H9 (cell line): ENCODE data around the gene NT5DC2. TPM values are rescaled to one million over a fixed set of nuclear protein-coding genes. Genes with fewer than 3 reads are reported as not detected.

Source experiments
- DNase-seq: peaks from one replicate; pipeline ENCODE4 v3.0.0-alpha.2; 2017
- H2AFZ ChIP-seq: one replicate; pipeline ENCODE4 v1.6.1; 2013; ENCODE audit warnings: mild to moderate bottlenecking, low read length, control low read depth, moderate library complexity
- H2AK5ac ChIP-seq: 2 replicates; pipeline ENCODE4 v1.6.1; 2013; ENCODE audit warnings: low read length, control low read depth, mixed read lengths; ENCODE audit not compliant: insufficient read length
- H2BK120ac ChIP-seq: one replicate; pipeline ENCODE4 v1.6.1; 2013; ENCODE audit warnings: low read depth, mild to moderate bottlenecking, low read length, control low read depth, inconsistent platforms; ENCODE audit not compliant: poor library complexity, severe bottlenecking
- H2BK12ac ChIP-seq: 2 replicates; pipeline ENCODE4 v1.6.1; 2013; ENCODE audit warnings: low read length, control low read depth, mixed read lengths, low read depth; ENCODE audit not compliant: insufficient read length
- H2BK15ac ChIP-seq: 2 replicates; pipeline ENCODE4 v1.6.1; 2013; ENCODE audit warnings: low read depth, low read length, control low read depth
- H2BK20ac ChIP-seq: one replicate; pipeline ENCODE4 v1.6.1; 2013; ENCODE audit warnings: low read depth, mild to moderate bottlenecking, low read length, control low read depth, inconsistent platforms; ENCODE audit not compliant: poor library complexity, severe bottlenecking
- H2BK5ac ChIP-seq: 2 replicates; pipeline ENCODE4 v1.6.1; 2013; ENCODE audit warnings: low read length, control low read depth, mixed read lengths; ENCODE audit not compliant: insufficient read length
- H3K14ac ChIP-seq: 2 replicates; pipeline ENCODE4 v1.6.1; 2013; ENCODE audit warnings: low read length, control low read depth; ENCODE audit not compliant: insufficient read depth
- H3K18ac ChIP-seq: 2 replicates; pipeline ENCODE4 v1.6.1; 2013; ENCODE audit warnings: low read depth, mild to moderate bottlenecking, mixed read lengths, low read length, control low read depth; ENCODE audit not compliant: insufficient read length
- H3K23ac ChIP-seq: 2 replicates; pipeline ENCODE4 v1.6.1; 2013; ENCODE audit warnings: low read length, control low read depth, mixed read lengths, low read depth; ENCODE audit not compliant: insufficient read length
- H3K23me2 ChIP-seq: 2 replicates; pipeline ENCODE4 v1.6.1; 2013; ENCODE audit warnings: low read depth, mild to moderate bottlenecking, mixed read lengths, low read length, control low read depth; ENCODE audit not compliant: insufficient read length, poor library complexity, severe bottlenecking
- H3K27ac ChIP-seq: 2 replicates; pipeline ENCODE4 v1.5.1; 2013; ENCODE audit warnings: low read length, control low read depth, mixed read lengths, low read depth; ENCODE audit not compliant: insufficient read length
- H3K27me3 ChIP-seq: 2 replicates; pipeline ENCODE4 v1.6.1; 2013; ENCODE audit warnings: low read length, control low read depth, inconsistent platforms; ENCODE audit not compliant: insufficient read depth
- H3K4ac ChIP-seq: 2 replicates; pipeline ENCODE4 v1.6.1; 2013; ENCODE audit warnings: low read depth, mild to moderate bottlenecking, control low read depth, inconsistent platforms, low read length, moderate library complexity
- H3K4me1 ChIP-seq: 2 replicates; pipeline ENCODE4 v1.6.1; 2013; ENCODE audit warnings: low read length, control low read depth, inconsistent platforms; ENCODE audit not compliant: insufficient read depth
- H3K4me2 ChIP-seq: 2 replicates; pipeline ENCODE4 v1.6.1; 2013; ENCODE audit warnings: low read length, control low read depth, mixed read lengths; ENCODE audit not compliant: insufficient read length, insufficient read depth
- H3K56ac ChIP-seq: 2 replicates; pipeline ENCODE4 v1.6.1; 2013; ENCODE audit warnings: low read depth, mild to moderate bottlenecking, mixed read lengths, low read length, control low read depth; ENCODE audit not compliant: insufficient read length
- H3K79me1 ChIP-seq: 2 replicates; pipeline ENCODE4 v1.6.1; 2013; ENCODE audit warnings: low read depth, mild to moderate bottlenecking, moderate library complexity, low read length, control low read depth, inconsistent platforms; ENCODE audit not compliant: insufficient read depth, poor library complexity, severe bottlenecking
- H3K79me2 ChIP-seq: 2 replicates; pipeline ENCODE4 v1.6.1; 2013; ENCODE audit warnings: low read length, control low read depth, inconsistent platforms; ENCODE audit not compliant: insufficient read depth
- H3K9ac ChIP-seq: 2 replicates; pipeline ENCODE4 v1.6.1; 2013; ENCODE audit warnings: low read length, control low read depth, mixed read lengths; ENCODE audit not compliant: insufficient read length; ENCODE audit errors: extremely low read depth
- H3K9me3 ChIP-seq: one replicate; pipeline ENCODE4 v1.6.1; 2013; ENCODE audit warnings: low read depth, low read length, inconsistent platforms; ENCODE audit not compliant: control insufficient read depth
- H3T11ph ChIP-seq: one replicate; pipeline ENCODE4 v1.6.1; 2013; ENCODE audit warnings: mild to moderate bottlenecking, low read length, control low read depth, inconsistent platforms
- H4K20me1 ChIP-seq: one replicate; pipeline ENCODE4 v1.6.1; 2013; ENCODE audit not compliant: control insufficient read depth, insufficient read length, insufficient read depth
- H4K5ac ChIP-seq: 2 replicates; pipeline ENCODE4 v1.6.1; 2013; ENCODE audit warnings: low read depth, mild to moderate bottlenecking, mixed read lengths, low read length, control low read depth; ENCODE audit not compliant: insufficient read length
- H4K8ac ChIP-seq: replicated peaks from 2 replicates; pipeline ENCODE4 v1.6.1; 2013; ENCODE audit warnings: low read length, control low read depth, mixed read lengths, low read depth; ENCODE audit not compliant: insufficient read length
- H4K91ac ChIP-seq: 2 replicates; pipeline ENCODE4 v1.6.1; 2013; ENCODE audit warnings: low read depth, mild to moderate bottlenecking, moderate library complexity, mixed read lengths, low read length, control low read depth; ENCODE audit not compliant: insufficient read length
- H3K27ac Mint-ChIP-seq, 3 experiments: 2 replicates in 2 of 3; 3 replicates in 1 of 3; pipeline ENCODE4 v1.8.0; 2020 to 2021; ENCODE audit warnings: mixed read lengths in 3 of 3, mild to moderate bottlenecking in 1 of 3, moderate library complexity in 1 of 3
- H3K27me3 Mint-ChIP-seq: 2 replicates; pipeline ENCODE4 v1.8.0; 2021; ENCODE audit warnings: low read depth, mild to moderate bottlenecking, moderate library complexity, mixed read lengths
- H3K36me3 Mint-ChIP-seq, 3 experiments: 2 replicates in 2 of 3; 3 replicates in 1 of 3; pipeline ENCODE4 v1.8.0; 2020 to 2021; ENCODE audit warnings: low read depth in 3 of 3, mixed read lengths in 3 of 3; ENCODE audit not compliant: insufficient read depth in 1 of 3
- H3K4me1 Mint-ChIP-seq, 2 experiments: 2 replicates each; pipeline ENCODE4 v1.8.0; 2020; ENCODE audit warnings: mixed read lengths in 2 of 2
- H3K4me3 Mint-ChIP-seq, 2 experiments: 2 replicates in 1 of 2; 3 replicates in 1 of 2; pipeline ENCODE4 v1.8.0; 2020 to 2021; ENCODE audit warnings: mild to moderate bottlenecking in 2 of 2, mixed read lengths in 2 of 2, moderate library complexity in 1 of 2
- H3K9me3 Mint-ChIP-seq, 2 experiments: 2 replicates in 1 of 2; 3 replicates in 1 of 2; pipeline ENCODE4 v1.8.0; 2020; ENCODE audit warnings: mild to moderate bottlenecking in 2 of 2, mixed read lengths in 2 of 2, moderate library complexity in 1 of 2
- WGBS: extraction: QIAGEN DNeasy Blood & Tissue Kit; methylation state at CpG from one replicate; pipeline ENCODE4 v1.1.7; 2013; ENCODE audit warnings: missing lambda C conversion rate, low lambda C conversion rate, mixed read lengths; ENCODE audit not compliant: insufficient read length; ENCODE audit errors: extremely low coverage; 5-methylcytosine and 5-hydroxymethylcytosine counted together
- total RNA-seq: library from RNA; stranded (reverse); gene quantifications from 2 replicates; pipeline ENCODE4 v1.2.1, GENCODE V29; 2021
- TF ChIP-seq, protein P1 (sequence below): fragments of 200-600 bp; sonication (generic); conservative IDR thresholded peaks from 3 replicates; pipeline ENCODE4 v1.8.0; 2021; ENCODE audit warnings: antibody characterized with exemption, mild to moderate bottlenecking

The NT5DC2 gene
- total RNA-seq, 1 experiment from 2014 or later, result 444 TPM

DNA sequence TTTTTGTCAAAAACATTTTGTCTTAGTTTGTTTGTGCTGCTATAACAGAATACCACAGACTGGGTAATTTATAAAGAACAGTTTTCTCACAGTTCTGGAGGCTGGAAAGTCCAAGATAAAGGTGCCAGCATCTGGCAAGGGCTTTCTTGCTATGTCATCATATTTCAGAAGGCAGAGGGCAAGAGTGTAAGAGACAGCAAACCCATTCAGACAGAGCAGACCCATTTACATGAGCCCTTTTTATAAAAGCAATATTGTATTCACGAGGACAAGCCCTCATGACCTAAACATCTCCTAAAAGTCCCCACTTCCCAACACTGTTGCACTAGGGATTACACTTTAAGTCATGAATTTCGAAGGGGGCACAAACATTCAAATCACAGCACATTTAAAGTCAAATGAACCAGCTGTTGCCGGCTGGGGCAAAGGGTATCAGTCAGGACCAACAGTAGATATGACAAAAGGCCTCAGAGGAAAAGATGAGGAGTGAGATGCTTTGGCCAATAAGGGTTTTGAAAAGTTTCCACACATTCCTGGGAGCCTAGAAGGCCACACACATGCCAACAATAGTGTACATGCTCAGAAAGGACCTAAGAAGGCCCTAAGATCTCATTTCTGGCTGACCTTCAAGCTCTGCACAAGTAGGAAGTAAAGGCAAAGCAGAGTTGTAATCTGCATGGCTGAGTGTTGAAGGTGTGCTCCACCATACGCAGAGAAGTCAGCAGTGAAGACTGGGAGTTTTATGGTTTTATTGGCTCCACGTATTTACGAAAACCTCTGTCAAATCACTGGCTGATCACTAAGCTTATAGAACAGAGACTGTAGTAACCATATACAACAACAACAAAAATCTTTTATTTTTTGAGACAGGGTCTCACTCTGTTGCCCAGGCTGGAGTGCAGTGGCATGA, 40.7 kb upstream of the NT5DC2 start:
- TF ChIP-seq, protein P1, sequence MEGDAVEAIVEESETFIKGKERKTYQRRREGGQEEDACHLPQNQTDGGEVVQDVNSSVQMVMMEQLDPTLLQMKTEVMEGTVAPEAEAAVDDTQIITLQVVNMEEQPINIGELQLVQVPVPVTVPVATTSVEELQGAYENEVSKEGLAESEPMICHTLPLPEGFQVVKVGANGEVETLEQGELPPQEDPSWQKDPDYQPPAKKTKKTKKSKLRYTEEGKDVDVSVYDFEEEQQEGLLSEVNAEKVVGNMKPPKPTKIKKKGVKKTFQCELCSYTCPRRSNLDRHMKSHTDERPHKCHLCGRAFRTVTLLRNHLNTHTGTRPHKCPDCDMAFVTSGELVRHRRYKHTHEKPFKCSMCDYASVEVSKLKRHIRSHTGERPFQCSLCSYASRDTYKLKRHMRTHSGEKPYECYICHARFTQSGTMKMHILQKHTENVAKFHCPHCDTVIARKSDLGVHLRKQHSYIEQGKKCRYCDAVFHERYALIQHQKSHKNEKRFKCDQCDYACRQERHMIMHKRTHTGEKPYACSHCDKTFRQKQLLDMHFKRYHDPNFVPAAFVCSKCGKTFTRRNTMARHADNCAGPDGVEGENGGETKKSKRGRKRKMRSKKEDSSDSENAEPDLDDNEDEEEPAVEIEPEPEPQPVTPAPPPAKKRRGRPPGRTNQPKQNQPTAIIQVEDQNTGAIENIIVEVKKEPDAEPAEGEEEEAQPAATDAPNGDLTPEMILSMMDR, result no peak
- DNase-seq, result no peak
- Mint-ChIP-seq H3K4me1 (peaks cover 0 to 3% of the 10 kb centered on the region in 2 experiments; a peak in 1 of 4 replicates), H3K27me3 (no peaks in the 10 kb centered on the region), H3K9me3 (no peaks in the 10 kb centered on the region; a peak in 1 of 5 replicates), H3K36me3 (peaks cover 11 to 54% (median 45%) of the 10 kb centered on the region in 3 experiments), H3K4me3 (no peak overlapping the region), H3K27ac (peak overlapping the region in 1 of 3 experiments; percentile 68; a peak in 1 of 7 replicates)
- H2BK12ac ChIP-seq, result no peak overlapping the region
- no peak overlapping the region for H2AFZ ChIP-seq
- no peak overlapping the region for H2AK5ac ChIP-seq
- no peak overlapping the region for H3K23ac ChIP-seq
- no peak overlapping the region for H2BK15ac ChIP-seq
- no peak overlapping the region for H2BK120ac ChIP-seq
- H4K20me1 ChIP-seq, result no peaks in the 10 kb centered on the region
- H3K4me2 ChIP-seq, result no peak overlapping the region
- no peak overlapping the region for H3K56ac ChIP-seq
- WGBS, result no CpG with 5 or more reads among the region's 6 CpGs
- no peaks in the 10 kb centered on the region for H3K79me2 ChIP-seq
- no peak overlapping the region for H3T11ph ChIP-seq
- no peaks in the 10 kb centered on the region for H3K9me3 ChIP-seq
- no peak overlapping the region for H3K4ac ChIP-seq
- H2BK5ac ChIP-seq, result no peak overlapping the region
- H3K79me1 ChIP-seq, result no peaks in the 10 kb centered on the region
- no peaks in the 10 kb centered on the region for H3K4me1 ChIP-seq
- no peak overlapping the region for H3K14ac ChIP-seq
- no peak overlapping the region for H3K18ac ChIP-seq
- H3K27ac ChIP-seq, result no peak overlapping the region
- H3K27me3 ChIP-seq, result no peaks in the 10 kb centered on the region
- H3K23me2 ChIP-seq, result no peaks in the 10 kb centered on the region
- H2BK20ac ChIP-seq, result no peak overlapping the region
- H4K5ac ChIP-seq, result no peak overlapping the region
- no peak overlapping the region for H4K91ac ChIP-seq
- H3K9ac ChIP-seq, result no peak overlapping the region
- H4K8ac ChIP-seq, result no peak overlapping the region
